NCI-H345 treated with DMSO at 0.1 percent for 48 hours (cell line): Measurements from ENCODE around the gene HMHB1.

Source experiments
- DNase-seq: peaks from one replicate; lab custom pipeline; 2025; ENCODE audit not compliant: unreplicated experiment; lab: John Stamatoyannopoulos, UW

Gene HMHB1

GRCh38 chr5:143865426-143866025, 53.6 kb downstream of the HMHB1 start:
- DNase-seq: peak; percentile 64
